Keratinocyte (primary cell): ENCODE measurements around the gene RAB11B. TPM values are rescaled to one million over a fixed set of nuclear protein-coding genes. Genes with fewer than 3 reads are reported as not detected.
"Not testable (repeated sequence)": the region's sequence is repeated elsewhere in the genome, so short reads cannot be mapped to it uniquely, and the experiment has no call there.

Source experiments
- DNase-seq: peaks from one replicate; pipeline ENCODE4 v3.0.0-alpha.2; 2011; ENCODE audit warnings: low read depth, missing footprints, low spot score
- FAIRE-seq: peaks from 2 replicates; lab custom pipeline; 2011; peaks lifted over from hg19 to GRCh38; lab: Jason Lieb, UNC
- H2AFZ ChIP-seq: 2 replicates; pipeline ENCODE4 v1.6.0; 2012; ENCODE audit warnings: low read length, control low read depth, inconsistent platforms; ENCODE audit not compliant: control insufficient read depth
- H3K27ac ChIP-seq: 2 replicates; pipeline ENCODE4 v1.5.1; 2011; ENCODE audit warnings: low read length; ENCODE audit not compliant: control insufficient read depth, insufficient read depth
- H3K27me3 ChIP-seq: 3 replicates; pipeline ENCODE4 v1.6.0; 2011; ENCODE audit warnings: low read length; ENCODE audit not compliant: control insufficient read depth, insufficient read depth; ENCODE audit errors: extremely low read depth
- H3K36me3 ChIP-seq, 2 experiments: 2 replicates in 1 of 2; 3 replicates in 1 of 2; pipeline ENCODE4 v1.5.1; 2011; ENCODE audit warnings: low read length in 2 of 2, mild to moderate bottlenecking in 1 of 2; ENCODE audit not compliant: control insufficient read depth in 2 of 2, insufficient read depth in 2 of 2; ENCODE audit errors: extremely low read depth in 1 of 2
- H3K4me1 ChIP-seq: 3 replicates; pipeline ENCODE4 v1.5.1; 2011; ENCODE audit warnings: low read length; ENCODE audit not compliant: control insufficient read depth, insufficient read depth; ENCODE audit errors: extremely low read depth
- H3K4me2 ChIP-seq: 3 replicates; pipeline ENCODE4 v1.6.0; 2011; ENCODE audit warnings: low read depth, low read length; ENCODE audit not compliant: control insufficient read depth, insufficient read depth; ENCODE audit errors: extremely low read depth
- H3K4me3 ChIP-seq, 3 experiments: fragments of 200-600 bp in 1 of 3; sonication (generic) in 1 of 3; 2 replicates in 2 of 3; 3 replicates in 1 of 3; pipeline ENCODE4 v1.5.1; 2011 to 2016; ENCODE audit warnings: low read length in 3 of 3, mild to moderate bottlenecking in 3 of 3, control low read depth in 2 of 3, inconsistent platforms in 1 of 3, low read depth in 1 of 3, mixed read lengths in 1 of 3, mixed run types in 1 of 3, moderate library complexity in 1 of 3; ENCODE audit not compliant: control insufficient read depth in 2 of 3, insufficient read depth in 2 of 3; ENCODE audit errors: extremely low read depth in 1 of 3
- H3K79me2 ChIP-seq: 2 replicates; pipeline ENCODE4 v1.6.0; 2012; ENCODE audit warnings: low read length; ENCODE audit not compliant: control insufficient read depth, insufficient read depth
- H3K9ac ChIP-seq: 3 replicates; pipeline ENCODE4 v1.6.0; 2011; ENCODE audit warnings: low read length; ENCODE audit not compliant: control insufficient read depth, insufficient read depth; ENCODE audit errors: extremely low read depth
- H3K9me1 ChIP-seq: 3 replicates; pipeline ENCODE4 v1.6.0; 2011; ENCODE audit warnings: low read length; ENCODE audit not compliant: control insufficient read depth, insufficient read depth; ENCODE audit errors: extremely low read depth
- H3K9me3 ChIP-seq: 2 replicates; pipeline ENCODE4 v1.5.1; 2012; ENCODE audit warnings: low read depth, low read length; ENCODE audit not compliant: control insufficient read depth
- H4K20me1 ChIP-seq: 3 replicates; pipeline ENCODE4 v1.6.0; 2011; ENCODE audit warnings: low read length; ENCODE audit not compliant: control insufficient read depth, insufficient read depth; ENCODE audit errors: extremely low read depth
- EZH2 ChIP-seq: IDR thresholded peaks from one replicate; pipeline ENCODE4 v1.6.1; 2012; ENCODE audit warnings: inconsistent platforms, mild to moderate bottlenecking, low read length, moderate library complexity
- dilution Hi-C: fragments of 300-500 bp; cut with MboI; formaldehyde crosslinking; loops from one replicate; pipeline ENCODE4 v1.7.0; 2020; ENCODE audit warnings: low sequenced_read_pairs; ENCODE audit not compliant: extremely low pct_ligation_motif_present
- polyA plus RNA-seq, 5 experiments: library from polyadenylated mRNA; depleted of rRNA in 3 of 5; stranded (reverse) in 3 of 5; stranded (forward) in 1 of 5; unstranded in 1 of 5; fragments of >200 nt; gene quantifications; 1 replicate in 1 of 5; 2 replicates in 3 of 5; 3 replicates in 1 of 5; pipeline versions ENCODE4 v1.2.1 to v1.2.3, GENCODE V29; 2011 to 2012; ENCODE audit warnings: missing spikeins in 2 of 5, low read depth in 1 of 5, low replicate concordance in 1 of 5
- TF ChIP-seq, protein P1 (sequence below), 3 experiments: IDR thresholded peaks in 1 of 3; conservative IDR thresholded peaks in 1 of 3; optimal IDR thresholded peaks in 1 of 3; 2 replicates in 2 of 3; 3 replicates in 1 of 3; pipeline versions ENCODE3 to v1.5.1; 2011; ENCODE audit warnings: low read length in 3 of 3, mild to moderate bottlenecking in 3 of 3, moderate library complexity in 2 of 3, control low read depth in 1 of 3, inconsistent platforms in 1 of 3; ENCODE audit not compliant: insufficient read depth in 2 of 3; ENCODE audit errors: extremely low read depth in 1 of 3

RAB11B gene
- polyA plus RNA-seq, 1 donor (not counting 4 experiments of a cell fraction or from before 2014, with no cell fraction given), result 14.3 TPM

DNA sequence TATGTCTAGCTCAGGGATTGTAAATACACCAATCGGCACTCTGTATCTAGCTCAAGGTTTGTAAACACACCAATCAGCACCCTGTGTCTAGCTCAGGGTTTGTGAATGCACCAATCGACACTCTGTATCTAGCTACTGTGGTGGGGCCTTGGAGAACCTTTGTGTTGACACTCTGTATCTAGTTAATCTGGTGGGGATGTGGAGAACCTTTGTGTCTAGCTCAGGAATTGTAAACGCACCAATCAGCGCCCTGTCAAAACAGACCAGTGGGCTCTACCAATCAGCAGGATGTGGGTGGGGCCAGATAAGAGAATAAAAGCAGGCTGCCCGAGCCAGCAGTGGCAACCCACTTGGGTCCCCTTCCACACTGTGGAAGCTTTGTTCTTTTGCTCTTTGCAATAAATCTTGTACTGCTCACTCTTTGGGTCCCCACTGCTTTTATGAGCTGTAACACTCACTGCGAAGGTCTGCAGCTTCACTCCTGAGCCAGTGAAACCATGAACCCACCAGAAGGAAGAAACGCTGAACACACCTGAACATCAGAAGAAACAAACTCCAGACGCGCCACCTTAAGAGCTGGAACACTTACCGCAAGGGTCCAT is 13.7 kb upstream of the RAB11B start:
- dilution Hi-C loops, H3K4me3 ChIP-seq, H3K4me1 ChIP-seq, H3K27me3 ChIP-seq, FAIRE-seq, H4K20me1 ChIP-seq, H3K9me1 ChIP-seq, H3K9ac ChIP-seq, H2AFZ ChIP-seq, H3K27ac ChIP-seq, H3K9me3 ChIP-seq, H3K79me2 ChIP-seq, H3K4me2 ChIP-seq, H3K36me3 ChIP-seq, DNase-seq: not testable (repeated sequence)

DNA sequence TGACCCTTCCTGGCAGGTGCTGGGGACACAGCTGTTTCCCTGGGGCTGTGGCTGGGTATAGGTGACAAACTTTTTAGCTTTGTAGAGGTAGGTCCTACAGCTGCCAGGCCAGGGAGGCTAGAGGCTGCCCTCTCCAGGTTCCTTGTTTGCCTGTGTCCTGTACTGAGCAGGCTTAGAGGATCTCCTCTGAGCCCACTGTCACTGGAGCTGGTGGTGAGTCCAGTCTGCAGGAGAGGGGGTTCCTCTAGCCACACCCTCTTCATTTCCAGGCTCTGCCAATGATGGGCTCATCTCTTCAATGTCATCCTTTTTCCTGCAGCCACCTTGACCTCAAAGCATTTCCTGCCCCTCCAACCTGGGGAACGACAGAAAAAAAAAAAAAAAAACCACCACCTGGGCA is 12.6 kb upstream of the RAB11B start:
- no peak overlapping the region for H3K4me3 ChIP-seq
- no peaks in the 10 kb centered on the region for H3K79me2 ChIP-seq
- no peaks in the 10 kb centered on the region for H4K20me1 ChIP-seq
- no peaks in the 10 kb centered on the region for H3K9me1 ChIP-seq
- dilution Hi-C loops, result no loop called here
- H3K4me2 ChIP-seq, result no peak overlapping the region
- H3K27me3 ChIP-seq, result no peaks in the 10 kb centered on the region
- H3K4me1 ChIP-seq, result no peaks in the 10 kb centered on the region
- no peaks in the 10 kb centered on the region for H3K9me3 ChIP-seq
- FAIRE-seq (no peak), DNase-seq (no peak)
- peaks cover 2 to 8% of the 10 kb centered on the region in 2 experiments for H3K36me3 ChIP-seq
- H2AFZ ChIP-seq, result no peak overlapping the region
- no peak overlapping the region for H3K9ac ChIP-seq
- TF ChIP-seq, protein P1, sequence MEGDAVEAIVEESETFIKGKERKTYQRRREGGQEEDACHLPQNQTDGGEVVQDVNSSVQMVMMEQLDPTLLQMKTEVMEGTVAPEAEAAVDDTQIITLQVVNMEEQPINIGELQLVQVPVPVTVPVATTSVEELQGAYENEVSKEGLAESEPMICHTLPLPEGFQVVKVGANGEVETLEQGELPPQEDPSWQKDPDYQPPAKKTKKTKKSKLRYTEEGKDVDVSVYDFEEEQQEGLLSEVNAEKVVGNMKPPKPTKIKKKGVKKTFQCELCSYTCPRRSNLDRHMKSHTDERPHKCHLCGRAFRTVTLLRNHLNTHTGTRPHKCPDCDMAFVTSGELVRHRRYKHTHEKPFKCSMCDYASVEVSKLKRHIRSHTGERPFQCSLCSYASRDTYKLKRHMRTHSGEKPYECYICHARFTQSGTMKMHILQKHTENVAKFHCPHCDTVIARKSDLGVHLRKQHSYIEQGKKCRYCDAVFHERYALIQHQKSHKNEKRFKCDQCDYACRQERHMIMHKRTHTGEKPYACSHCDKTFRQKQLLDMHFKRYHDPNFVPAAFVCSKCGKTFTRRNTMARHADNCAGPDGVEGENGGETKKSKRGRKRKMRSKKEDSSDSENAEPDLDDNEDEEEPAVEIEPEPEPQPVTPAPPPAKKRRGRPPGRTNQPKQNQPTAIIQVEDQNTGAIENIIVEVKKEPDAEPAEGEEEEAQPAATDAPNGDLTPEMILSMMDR (optimal IDR thresholded peaks at IDR 0.05 in 1 of 3, IDR thresholded peaks at IDR 0.05 in 1 of 3, conservative IDR thresholded peaks at IDR 0.05 in 1 of 3; ENCODE audit: extremely low read depth in 1 of 3, insufficient read depth in 2 of 3, low read length in 3 of 3), result no peak
- no peak for TF ChIP-seq EZH2
- H3K27ac ChIP-seq, result no peak overlapping the region

DNA sequence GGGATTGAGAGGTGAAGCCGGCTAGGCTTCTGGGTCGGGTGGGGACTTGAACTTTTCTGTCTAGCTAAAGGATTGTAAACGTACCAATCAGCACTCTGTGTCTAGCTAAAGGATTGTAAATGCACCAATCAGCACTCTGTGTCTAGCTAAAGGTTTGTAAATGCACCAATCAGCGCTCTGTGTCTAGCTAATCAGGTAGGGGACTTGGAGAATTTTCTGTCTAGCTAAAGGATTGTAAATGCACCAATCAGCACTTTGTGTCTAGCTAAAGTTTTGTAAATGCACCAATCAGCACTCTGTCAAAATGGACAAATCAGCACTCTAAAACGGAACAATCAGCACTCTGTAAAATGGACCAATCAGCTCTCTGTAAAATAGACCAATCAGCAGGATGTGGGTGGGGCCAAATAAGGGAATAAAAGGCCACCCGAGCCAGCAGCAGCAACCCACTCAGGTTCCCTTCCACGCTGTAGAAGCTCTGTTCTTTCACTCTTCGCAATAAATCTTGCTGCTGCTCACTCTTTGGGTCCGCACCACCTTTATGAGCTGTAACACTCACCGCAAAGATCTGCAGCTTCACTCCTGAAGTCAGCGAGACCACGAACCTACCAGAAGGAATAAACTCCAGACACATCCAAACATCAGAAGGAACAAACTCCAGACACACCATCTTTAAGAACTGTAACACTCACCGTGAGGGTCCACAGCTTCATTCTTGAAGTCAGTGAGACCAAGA is 10.8 kb upstream of the RAB11B start:
- dilution Hi-C loops, H3K27me3 ChIP-seq, H3K79me2 ChIP-seq, H4K20me1 ChIP-seq, H3K4me3 ChIP-seq, H3K4me2 ChIP-seq, H3K9ac ChIP-seq, FAIRE-seq, H3K9me1 ChIP-seq, DNase-seq, H3K27ac ChIP-seq, H3K4me1 ChIP-seq, H3K36me3 ChIP-seq, H2AFZ ChIP-seq, H3K9me3 ChIP-seq: not testable (repeated sequence)

DNA sequence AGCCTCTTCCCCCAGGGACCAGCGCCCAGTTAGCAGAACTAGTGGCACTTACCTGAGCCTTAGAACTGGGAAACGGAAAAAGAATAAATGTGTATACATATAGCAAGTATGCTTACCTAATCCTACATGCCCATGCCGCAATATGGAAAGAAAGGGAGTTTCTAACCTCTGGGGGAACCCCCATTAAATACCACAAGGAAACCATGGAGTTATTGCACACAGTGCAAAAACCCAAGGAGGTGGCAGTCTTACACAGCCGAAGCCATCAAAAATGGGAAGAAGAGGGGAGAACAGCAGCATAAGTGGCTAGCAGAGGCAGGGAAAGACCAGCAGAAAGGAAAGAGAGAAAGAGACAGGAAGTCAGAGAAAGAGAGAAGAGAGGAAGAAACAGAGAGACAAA is 5.6 kb upstream of the RAB11B start:
- H3K27ac ChIP-seq, result not testable (repeated sequence)

More for the DNA sequence above, 5.6 kb upstream of the RAB11B start:
- H3K27me3 ChIP-seq, DNase-seq, H3K4me3 ChIP-seq, H3K4me2 ChIP-seq, H3K9me1 ChIP-seq, H3K4me1 ChIP-seq, H3K9me3 ChIP-seq, H3K9ac ChIP-seq, H3K79me2 ChIP-seq, FAIRE-seq, H4K20me1 ChIP-seq, H2AFZ ChIP-seq, H3K36me3 ChIP-seq, dilution Hi-C loops: not testable (repeated sequence)
